HFF-Myc (cell line): ENCODE data around the gene SERPINI1.

ENCODE experiments used
- DNase-seq: peaks from one replicate; pipeline ENCODE4 v3.0.0-alpha.2; 2011; ENCODE audit warnings: low read depth; ENCODE audit errors: extremely low read depth
- H3K4me3 ChIP-seq: replicated peaks from 2 replicates; pipeline ENCODE4 v1.5.1; 2011; ENCODE audit warnings: low read depth, mild to moderate bottlenecking, control low read depth, low read length
- TF ChIP-seq, protein P1 (sequence below): IDR thresholded peaks from 2 replicates; pipeline ENCODE4 v1.5.1; 2012; ENCODE audit warnings: mild to moderate bottlenecking, low read depth, low read length, control low read depth; ENCODE audit errors: missing control alignments

Gene SERPINI1

DNA sequence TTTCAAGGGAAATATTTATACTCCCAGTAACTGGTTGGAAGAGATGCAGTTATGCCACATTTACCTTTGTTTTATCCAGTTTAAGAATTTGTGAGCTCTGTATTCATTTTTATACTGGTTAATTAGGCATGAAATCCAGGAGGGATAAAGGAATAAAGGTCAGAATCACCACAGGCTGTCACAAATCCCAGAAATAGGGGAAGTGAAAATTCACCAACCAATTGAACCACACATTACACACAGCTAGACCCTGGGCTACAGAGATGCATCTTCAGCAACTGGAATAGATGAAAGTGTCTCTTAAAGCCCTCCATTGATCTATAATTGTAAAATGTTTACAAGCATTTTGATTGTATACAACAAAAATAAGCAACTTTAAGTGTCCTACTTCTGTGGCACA, 18.5 kb downstream of the SERPINI1 start:
- DNase-seq = no peak
- TF ChIP-seq, protein P1, sequence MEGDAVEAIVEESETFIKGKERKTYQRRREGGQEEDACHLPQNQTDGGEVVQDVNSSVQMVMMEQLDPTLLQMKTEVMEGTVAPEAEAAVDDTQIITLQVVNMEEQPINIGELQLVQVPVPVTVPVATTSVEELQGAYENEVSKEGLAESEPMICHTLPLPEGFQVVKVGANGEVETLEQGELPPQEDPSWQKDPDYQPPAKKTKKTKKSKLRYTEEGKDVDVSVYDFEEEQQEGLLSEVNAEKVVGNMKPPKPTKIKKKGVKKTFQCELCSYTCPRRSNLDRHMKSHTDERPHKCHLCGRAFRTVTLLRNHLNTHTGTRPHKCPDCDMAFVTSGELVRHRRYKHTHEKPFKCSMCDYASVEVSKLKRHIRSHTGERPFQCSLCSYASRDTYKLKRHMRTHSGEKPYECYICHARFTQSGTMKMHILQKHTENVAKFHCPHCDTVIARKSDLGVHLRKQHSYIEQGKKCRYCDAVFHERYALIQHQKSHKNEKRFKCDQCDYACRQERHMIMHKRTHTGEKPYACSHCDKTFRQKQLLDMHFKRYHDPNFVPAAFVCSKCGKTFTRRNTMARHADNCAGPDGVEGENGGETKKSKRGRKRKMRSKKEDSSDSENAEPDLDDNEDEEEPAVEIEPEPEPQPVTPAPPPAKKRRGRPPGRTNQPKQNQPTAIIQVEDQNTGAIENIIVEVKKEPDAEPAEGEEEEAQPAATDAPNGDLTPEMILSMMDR = no peak
- H3K4me3 ChIP-seq = no peak overlapping the region

DNA sequence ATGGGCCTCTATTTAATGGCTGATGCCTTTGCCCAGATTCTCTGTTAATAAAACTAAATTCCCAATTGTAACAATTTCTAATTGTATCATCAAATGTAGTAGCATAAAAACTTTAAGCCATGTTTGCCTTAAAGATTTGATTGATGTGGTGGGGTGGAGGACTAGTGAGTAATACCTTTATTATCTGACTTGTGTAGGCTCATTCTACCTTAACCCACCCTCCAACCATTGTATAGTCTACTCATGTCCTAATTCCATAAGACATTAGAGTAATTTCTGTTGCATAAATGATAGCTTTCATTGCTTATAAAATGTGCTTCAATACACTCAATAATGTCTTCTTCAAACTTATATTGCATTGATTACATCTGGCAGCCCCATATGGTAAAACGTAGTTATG, 25.8 kb downstream of the SERPINI1 start:
- no peak for DNase-seq
- TF ChIP-seq, protein P1 = no peak
- no peak overlapping the region for H3K4me3 ChIP-seq

DNA sequence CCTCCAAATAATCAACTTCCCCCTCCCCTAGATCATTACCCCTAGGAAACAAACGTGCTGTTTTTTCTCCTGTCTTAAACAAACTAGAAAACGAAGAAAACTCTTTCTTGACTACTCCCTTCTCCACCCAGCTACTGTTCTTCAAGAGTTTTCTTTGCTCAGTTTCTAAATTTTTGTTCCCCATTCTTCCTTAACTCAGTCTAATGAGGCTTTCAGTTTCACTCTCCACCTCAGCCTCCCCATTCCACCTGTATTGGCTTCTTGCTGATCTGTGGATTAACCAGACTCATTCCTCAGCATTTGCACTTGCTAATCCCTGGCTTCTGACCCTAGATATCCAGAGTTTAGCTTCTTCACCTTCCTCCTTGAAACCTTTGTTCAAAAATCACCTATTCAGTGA, 26.8 kb downstream of the SERPINI1 start:
- DNase-seq = no peak
- TF ChIP-seq, protein P1 = no peak
- no peak overlapping the region for H3K4me3 ChIP-seq

DNA sequence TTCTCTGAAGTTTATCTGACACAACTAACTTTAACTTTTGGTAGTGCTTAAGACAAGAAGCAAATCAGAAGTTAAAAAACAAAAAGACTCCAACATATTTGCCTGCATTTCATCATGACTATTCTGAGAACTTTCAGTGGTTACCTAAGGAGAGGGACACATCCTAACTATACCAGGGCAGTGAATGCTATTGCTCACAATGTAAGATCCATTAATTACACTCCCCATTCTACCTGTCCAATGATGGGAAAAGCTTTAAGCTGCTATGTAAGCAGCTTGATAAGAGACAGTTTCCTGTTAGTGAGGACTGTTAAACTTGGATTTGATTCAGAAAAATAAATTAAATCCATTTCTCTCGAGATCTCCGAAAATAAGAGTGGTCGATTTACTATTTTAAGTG, 37.5 kb downstream of the SERPINI1 start:
- no peak overlapping the region for H3K4me3 ChIP-seq
- no peak for DNase-seq
- TF ChIP-seq, protein P1 = no peak

DNA sequence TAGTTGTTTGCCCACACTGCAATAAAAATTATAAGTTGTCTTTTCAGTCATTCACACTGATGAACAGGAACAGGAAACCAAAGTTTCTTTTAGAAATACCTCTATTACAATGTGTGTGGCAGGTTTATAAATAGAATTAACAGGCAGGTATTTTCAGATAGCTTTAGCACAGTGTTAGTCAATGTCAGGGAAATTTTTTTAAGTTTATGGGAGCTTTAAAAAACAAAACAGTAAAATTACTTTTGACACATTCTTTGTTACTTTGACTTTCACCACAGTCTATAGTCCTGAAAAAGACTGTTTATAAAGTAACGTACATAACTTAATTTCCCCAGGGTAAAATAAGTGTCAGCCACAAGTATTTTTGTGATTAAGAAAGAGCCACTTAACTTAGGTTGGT, 38.1 kb downstream of the SERPINI1 start:
- H3K4me3 ChIP-seq = no peak overlapping the region
- TF ChIP-seq, protein P1 = no peak
- DNase-seq = no peak

DNA sequence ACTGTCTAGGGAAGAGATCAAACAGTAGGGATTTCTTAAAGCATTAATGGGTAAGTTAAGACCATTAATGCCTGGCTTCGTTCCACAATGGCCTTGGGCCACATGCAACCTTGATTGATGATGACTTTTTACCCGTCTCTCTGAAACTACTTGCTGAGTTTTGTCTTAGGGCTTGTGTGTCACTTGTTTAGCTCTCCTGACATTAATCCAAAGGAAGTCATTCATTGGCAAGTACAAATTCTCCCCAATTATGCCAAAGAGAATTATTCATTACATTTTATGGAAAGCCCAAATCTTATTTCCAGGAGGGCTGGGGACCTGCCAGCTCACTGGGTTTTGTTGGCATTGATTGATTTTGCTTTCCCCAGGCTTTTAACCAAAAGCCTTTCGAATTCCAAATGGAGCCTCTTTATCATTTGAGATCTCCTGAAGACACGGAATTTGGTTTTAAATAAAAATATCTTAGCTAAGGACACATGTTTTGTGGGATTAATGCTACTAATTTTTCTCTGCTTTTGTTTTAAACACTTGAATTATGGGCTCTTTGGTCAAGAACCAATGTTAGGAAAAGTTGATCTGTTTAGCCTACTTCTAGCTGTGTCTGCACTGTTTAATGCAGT, 40.7 kb downstream of the SERPINI1 start:
- no peak overlapping the region for H3K4me3 ChIP-seq
- DNase-seq = no peak
- TF ChIP-seq, protein P1 = no peak

DNA sequence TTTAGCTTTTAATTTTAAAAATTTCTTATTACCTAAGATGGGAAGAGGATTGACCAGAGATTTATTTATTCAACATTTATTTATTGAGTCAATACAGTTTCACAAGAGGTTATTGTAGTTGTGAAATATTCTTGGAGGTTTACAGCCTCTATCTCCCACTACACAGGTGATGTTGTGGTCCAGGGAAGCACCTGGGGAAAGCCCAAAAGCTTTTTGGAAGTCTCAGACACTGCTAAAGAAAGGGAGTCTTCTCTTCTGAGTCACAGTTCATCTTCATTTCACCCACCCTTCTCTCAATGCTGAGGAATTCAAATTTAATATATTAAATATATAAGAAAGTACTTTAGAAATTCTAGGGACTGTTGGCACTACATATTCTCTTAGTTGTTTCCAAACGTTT, 41.8 kb downstream of the SERPINI1 start:
- H3K4me3 ChIP-seq = no peak overlapping the region
- TF ChIP-seq, protein P1 = no peak
- DNase-seq = no peak
